MG63 (cell line): Measurements from ENCODE around the gene COL6A5. TPM values are rescaled to one million over a fixed set of nuclear protein-coding genes. Genes with fewer than 3 reads are reported as not detected.
"Not testable (repeated sequence)": the region's sequence is repeated elsewhere in the genome, so short reads cannot be mapped to it uniquely, and the experiment has no call there.

Source experiments
- DNase-seq: peaks from one replicate; pipeline ENCODE4 v3.0.0-alpha.2; 2020
- H3K27me3 ChIP-seq: fragments of 250-450 bp; sonication (Bioruptor Pico); 2 replicates; pipeline ENCODE4 v1.5.1; 2020; ENCODE audit warnings: mild to moderate bottlenecking, moderate library complexity
- H3K36me3 ChIP-seq: fragments of 250-450 bp; sonication (Bioruptor Pico); 2 replicates; pipeline ENCODE4 v1.5.1; 2020; ENCODE audit warnings: mild to moderate bottlenecking, moderate library complexity
- H3K4me3 ChIP-seq: fragments of 250-450 bp; sonication (Bioruptor Pico); 2 replicates; pipeline ENCODE4 v1.5.1; 2020; ENCODE audit warnings: mild to moderate bottlenecking, moderate library complexity
- H3K9me3 ChIP-seq: fragments of 250-450 bp; sonication (Bioruptor Pico); 2 replicates; pipeline ENCODE4 v1.5.1; 2020; ENCODE audit warnings: mild to moderate bottlenecking, moderate library complexity
- total RNA-seq: library from RNA; depleted of rRNA; stranded (reverse); fragments of >200 nt; shearing (Covaris generic); gene quantifications from 2 replicates; pipeline ENCODE4 v1.2.3, GENCODE V29; 2014; ENCODE audit warnings: low replicate concordance

The COL6A5 gene
- total RNA-seq, 1 experiment from 2014 or later = not detected

- Histone ChIP-seq H3K36me3 (no peaks in the 10 kb centered on the region), H3K4me3 (no peak overlapping the region), H3K27me3 (peaks cover 53% of the 10 kb centered on the region), H3K9me3 (no peaks in the 10 kb centered on the region)
- no peak for DNase-seq
Measured at GRCh38 chr3:130423064-130423463, 77.6 kb downstream of the COL6A5 start.

DNA sequence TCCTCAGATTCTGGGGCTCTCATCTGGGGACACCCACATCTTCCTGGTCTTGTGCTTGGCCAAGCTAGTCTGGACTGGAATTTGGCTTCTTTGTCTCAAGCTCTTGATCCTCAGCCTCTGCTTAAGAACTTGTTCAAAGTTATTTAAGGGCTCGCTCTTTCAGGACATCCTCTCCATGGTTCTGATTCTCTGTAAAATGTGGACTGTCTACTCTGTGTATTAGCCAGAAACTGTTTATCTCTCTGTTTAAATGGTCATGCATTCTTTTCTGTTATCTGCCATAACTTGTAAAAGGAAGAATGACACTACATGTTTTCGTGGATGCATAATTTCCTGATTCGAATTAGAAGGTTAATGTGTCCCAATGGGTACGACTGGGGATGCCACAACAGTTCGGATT, 79.4 kb downstream of the COL6A5 start:
- Histone ChIP-seq H3K27me3 (peaks cover 67% of the 10 kb centered on the region), H3K36me3 (no peaks in the 10 kb centered on the region), H3K4me3 (no peak overlapping the region), H3K9me3 (no peaks in the 10 kb centered on the region)
- DNase-seq = no peak

GRCh38 chr3:130425484-130425883, 80.0 kb downstream of the COL6A5 start:
- Histone ChIP-seq H3K36me3 (no peaks in the 10 kb centered on the region), H3K9me3 (no peaks in the 10 kb centered on the region), H3K27me3 (peaks cover 71% of the 10 kb centered on the region), H3K4me3 (no peak overlapping the region)
- no peak for DNase-seq

DNA sequence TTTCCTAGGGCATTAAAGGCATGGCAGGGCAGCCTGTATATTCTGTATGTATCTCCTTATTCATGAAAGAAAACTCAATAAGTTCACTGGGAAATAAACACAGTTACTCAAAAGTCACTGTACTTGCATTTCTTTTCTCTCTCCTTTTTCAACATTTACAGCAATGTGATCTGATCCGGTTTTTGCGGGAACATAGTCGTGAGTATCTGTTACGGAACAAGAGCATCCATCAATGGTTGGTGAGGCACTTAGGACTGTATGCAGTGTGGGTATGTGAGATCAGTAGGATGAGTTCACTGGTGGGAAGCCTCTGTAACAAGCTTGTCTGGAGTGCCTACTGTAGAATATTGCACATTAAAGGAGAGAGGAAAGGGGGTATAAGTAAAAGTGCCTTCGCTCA, 80.7 kb downstream of the COL6A5 start:
- Histone ChIP-seq H3K9me3 (no peaks in the 10 kb centered on the region), H3K4me3 (no peak overlapping the region), H3K36me3 (no peaks in the 10 kb centered on the region), H3K27me3 (peaks cover 72% of the 10 kb centered on the region)
- no peak for DNase-seq

- no peak for DNase-seq
- Histone ChIP-seq H3K36me3 (no peaks in the 10 kb centered on the region), H3K4me3 (no peak overlapping the region), H3K9me3 (no peaks in the 10 kb centered on the region), H3K27me3 (peaks cover 51% of the 10 kb centered on the region)
Measured at GRCh38 chr3:130428871-130429712, 83.6 kb downstream of the COL6A5 start.

DNA sequence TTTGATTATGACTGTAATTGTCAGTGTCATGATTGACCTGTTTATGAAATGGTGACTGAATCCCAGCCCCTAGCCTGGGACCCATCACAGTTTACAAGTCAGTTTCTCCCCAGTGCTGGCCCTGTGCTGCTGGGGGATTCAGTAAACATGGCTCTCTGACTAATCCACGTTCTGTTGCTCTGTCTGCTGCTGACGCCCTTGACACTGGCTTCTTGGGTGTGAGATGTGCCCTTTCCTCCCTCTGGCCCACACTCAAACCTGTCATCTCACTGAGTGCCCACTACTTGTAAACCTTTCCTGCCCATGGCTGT, 84.2 kb downstream of the COL6A5 start:
- Histone ChIP-seq H3K27me3 (peaks cover 46% of the 10 kb centered on the region), H3K4me3 (no peak overlapping the region), H3K9me3 (no peaks in the 10 kb centered on the region), H3K36me3 (no peaks in the 10 kb centered on the region)
- no peak for DNase-seq

- Histone ChIP-seq H3K36me3 (no peaks in the 10 kb centered on the region), H3K9me3 (no peaks in the 10 kb centered on the region), H3K4me3 (no peak overlapping the region), H3K27me3 (peaks cover 44% of the 10 kb centered on the region)
- no peak for DNase-seq
Measured at GRCh38 chr3:130430266-130430665, 84.8 kb downstream of the COL6A5 start.

- H3K4me3 ChIP-seq, DNase-seq, H3K9me3 ChIP-seq, H3K36me3 ChIP-seq: not testable (repeated sequence)
- H3K27me3 ChIP-seq = peaks cover 38% of the 10 kb centered on the region
Measured at GRCh38 chr3:130432086-130432485, 86.6 kb downstream of the COL6A5 start.

DNA sequence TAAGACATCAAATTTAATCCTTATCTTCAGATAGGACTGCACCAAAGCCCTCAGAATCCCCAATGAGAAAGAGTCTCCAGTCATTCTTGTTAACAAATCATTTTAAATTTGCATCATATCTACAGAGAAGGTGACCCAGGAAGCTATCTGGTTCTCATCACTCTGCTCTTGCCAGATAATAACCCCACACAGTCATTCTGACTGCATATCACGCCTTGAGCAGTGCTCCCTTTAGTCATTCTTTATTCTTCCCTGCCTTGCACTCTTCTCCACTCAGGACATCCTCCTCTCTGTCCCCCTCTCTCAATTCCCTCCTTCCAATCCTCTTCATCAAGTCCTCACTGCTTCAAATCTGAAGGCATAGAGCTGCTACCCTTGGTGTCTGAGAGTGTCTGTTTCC, 87.8 kb downstream of the COL6A5 start:
- H3K27me3 ChIP-seq = peaks cover 25% of the 10 kb centered on the region
- no peak for DNase-seq
- no peak overlapping the region for H3K4me3 ChIP-seq
- H3K36me3 ChIP-seq = no peaks in the 10 kb centered on the region
- no peaks in the 10 kb centered on the region for H3K9me3 ChIP-seq

DNA sequence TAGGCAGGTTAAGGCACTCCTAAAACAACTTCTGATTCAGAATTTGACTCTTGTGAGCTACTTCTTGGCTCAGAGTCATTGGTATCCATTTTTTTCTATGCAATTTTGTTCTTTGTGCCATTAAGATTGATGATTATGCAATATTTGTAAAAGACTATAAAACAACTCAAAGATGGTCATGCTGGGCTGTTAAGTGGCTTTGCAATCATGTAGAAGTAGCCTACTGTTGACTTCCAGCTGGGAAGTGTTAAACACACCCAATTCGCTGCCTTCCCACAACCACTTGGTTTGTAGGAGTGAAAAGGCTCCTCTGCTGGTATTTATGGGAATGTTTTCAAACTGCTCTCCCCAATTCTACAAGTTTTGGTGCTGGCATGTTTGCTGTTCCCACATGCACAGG, 96.8 kb downstream of the COL6A5 start:
- DNase-seq = no peak
- no peaks in the 10 kb centered on the region for H3K9me3 ChIP-seq
- H3K27me3 ChIP-seq = peaks cover 2% of the 10 kb centered on the region
- no peak overlapping the region for H3K4me3 ChIP-seq
- no peaks in the 10 kb centered on the region for H3K36me3 ChIP-seq

GRCh38 chr3:130446840-130447239, 101.4 kb downstream of the COL6A5 start:
- H3K36me3 ChIP-seq, DNase-seq, H3K9me3 ChIP-seq, H3K4me3 ChIP-seq, H3K27me3 ChIP-seq: not testable (repeated sequence)

DNA sequence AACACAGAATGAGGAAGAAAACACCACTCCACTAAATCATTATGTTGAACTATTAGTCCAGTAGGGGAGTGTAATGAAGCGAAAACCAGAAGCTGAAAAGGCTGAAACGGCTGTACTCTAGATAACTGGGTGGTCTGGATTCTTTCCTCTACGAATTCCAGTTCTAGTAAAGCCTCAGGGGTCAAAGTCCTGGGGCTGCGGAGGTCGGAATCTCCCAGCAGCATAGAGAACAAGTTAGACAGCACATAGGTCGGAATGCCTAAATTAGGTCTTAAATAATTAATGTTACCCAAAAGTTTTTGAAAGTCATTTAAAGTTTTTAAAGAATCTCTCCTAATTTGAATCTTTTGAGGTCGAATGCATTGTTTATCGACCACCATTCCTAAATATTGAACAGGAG, 102.7 kb downstream of the COL6A5 start:
- DNase-seq, H3K9me3 ChIP-seq, H3K4me3 ChIP-seq, H3K36me3 ChIP-seq, H3K27me3 ChIP-seq: not testable (repeated sequence)

- DNase-seq = no peak
Measured at GRCh38 chr3:130456540-130456939, 111.1 kb downstream of the COL6A5 start.

DNA sequence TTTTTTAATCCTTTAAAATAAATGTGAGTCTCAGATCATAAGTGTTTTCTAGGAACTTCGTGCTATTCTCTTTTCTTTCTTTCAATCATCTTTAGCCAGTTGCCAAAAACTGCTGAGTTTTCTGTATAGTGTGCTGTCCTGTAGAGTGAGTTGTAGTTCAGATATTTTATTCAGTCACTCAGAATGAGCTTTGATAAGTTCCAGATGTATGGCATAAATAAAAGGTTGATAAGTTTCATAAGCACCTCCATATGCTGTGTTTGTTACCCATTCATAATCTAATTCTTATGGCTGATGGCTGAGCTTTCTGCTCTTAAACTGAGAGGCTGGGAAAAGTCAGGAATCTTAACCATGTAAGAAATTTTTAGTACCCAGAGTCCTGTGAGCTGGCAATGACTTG, 112.2 kb downstream of the COL6A5 start:
- no peaks in the 10 kb centered on the region for H3K9me3 ChIP-seq
- H3K27me3 ChIP-seq = peaks cover 22% of the 10 kb centered on the region
- DNase-seq = no peak
- no peaks in the 10 kb centered on the region for H3K36me3 ChIP-seq
- H3K4me3 ChIP-seq = no peak overlapping the region

More at GRCh38 chr3:130456540-130456939, 111.1 kb downstream of the COL6A5 start:
- Histone ChIP-seq H3K9me3 (no peaks in the 10 kb centered on the region), H3K27me3 (peaks cover 22% of the 10 kb centered on the region), H3K4me3 (no peak overlapping the region), H3K36me3 (no peaks in the 10 kb centered on the region)

DNA sequence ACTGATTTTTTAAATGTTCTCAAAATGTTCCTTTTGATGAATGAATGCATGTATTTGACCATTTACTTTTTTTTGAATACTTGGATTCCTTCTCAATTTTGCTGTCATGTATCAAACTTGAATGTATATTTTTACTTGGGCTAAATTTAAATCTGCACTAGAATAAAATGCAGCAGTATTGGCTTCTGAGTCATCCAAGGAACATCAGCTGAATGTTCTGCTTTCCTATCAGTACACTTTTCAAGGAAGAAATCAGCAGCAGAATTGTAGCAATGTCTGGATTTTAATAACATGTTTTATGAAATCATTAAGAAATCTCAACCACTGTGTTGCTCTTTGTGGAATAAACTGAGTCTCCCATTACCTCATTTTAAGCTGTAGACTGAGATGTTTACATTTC, 114.5 kb downstream of the COL6A5 start:
- DNase-seq = no peak
- H3K9me3 ChIP-seq = no peaks in the 10 kb centered on the region
- H3K4me3 ChIP-seq = no peak overlapping the region
- no peaks in the 10 kb centered on the region for H3K36me3 ChIP-seq
- H3K27me3 ChIP-seq = peaks cover 22% of the 10 kb centered on the region

DNA sequence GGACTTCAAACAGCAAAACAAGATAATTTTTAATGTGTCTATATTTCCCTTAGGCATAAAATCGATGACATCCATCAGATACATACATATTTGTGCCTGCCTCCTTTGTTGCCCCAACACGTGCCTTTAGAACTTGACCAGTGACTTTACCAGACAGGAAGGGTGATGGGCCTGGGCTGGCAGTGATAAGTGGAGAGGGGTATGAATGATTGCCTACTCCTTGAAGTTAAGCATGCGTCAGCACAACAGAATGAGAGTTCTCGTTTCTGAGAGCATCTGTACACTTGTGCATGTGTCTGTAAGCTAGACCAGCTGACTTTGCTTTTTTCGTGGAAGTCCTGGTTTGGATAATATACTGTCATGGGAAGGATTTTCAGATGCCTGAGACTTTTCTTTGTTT, 116.6 kb downstream of the COL6A5 start:
- H3K9me3 ChIP-seq = no peaks in the 10 kb centered on the region
- H3K36me3 ChIP-seq = no peaks in the 10 kb centered on the region
- H3K4me3 ChIP-seq = no peak overlapping the region
- no peak for DNase-seq
- peaks cover 17% of the 10 kb centered on the region for H3K27me3 ChIP-seq

DNA sequence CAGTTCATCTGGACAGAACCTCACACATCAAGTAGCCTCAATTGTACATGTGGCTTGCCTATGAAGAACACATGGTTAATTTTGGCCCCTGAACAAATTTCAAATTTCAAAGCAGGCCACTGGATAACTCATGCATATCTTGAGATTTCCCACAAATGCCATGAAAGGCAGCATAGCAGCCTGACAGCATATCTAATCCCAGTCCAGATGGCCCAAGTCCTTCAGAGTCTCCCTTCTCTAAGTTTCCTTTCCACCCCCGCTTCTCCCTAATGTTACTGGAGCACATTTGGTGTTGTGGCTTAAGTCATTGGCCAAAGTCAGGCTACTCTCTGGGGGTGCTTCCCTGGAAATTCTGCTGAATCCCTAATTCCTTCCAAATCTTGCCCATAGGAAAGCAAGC, 117.7 kb downstream of the COL6A5 start:
- DNase-seq = no peak
- Histone ChIP-seq H3K27me3 (peaks cover 12% of the 10 kb centered on the region), H3K4me3 (no peak overlapping the region), H3K9me3 (no peaks in the 10 kb centered on the region), H3K36me3 (no peaks in the 10 kb centered on the region)

DNA sequence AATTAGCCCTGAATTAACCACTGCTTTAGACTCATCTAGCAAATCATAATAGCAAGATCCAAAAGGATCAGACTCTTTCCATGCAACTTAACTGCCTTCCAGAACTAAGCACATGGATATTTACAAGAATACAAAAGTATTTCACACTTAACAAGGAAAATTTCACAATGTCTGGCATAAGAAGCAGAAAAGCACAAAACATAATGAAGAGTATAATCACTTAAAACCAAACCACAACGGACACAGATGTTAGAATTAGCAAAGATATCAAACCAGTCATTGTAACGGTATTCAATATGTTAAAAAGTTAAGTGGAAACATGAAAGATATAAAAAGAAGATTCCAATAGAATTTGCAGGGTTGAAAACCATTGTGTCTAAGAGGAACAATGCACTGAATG, 120.0 kb downstream of the COL6A5 start:
- no peaks in the 10 kb centered on the region for H3K9me3 ChIP-seq
- H3K4me3 ChIP-seq = no peak overlapping the region
- H3K27me3 ChIP-seq = peaks cover 10% of the 10 kb centered on the region
- H3K36me3 ChIP-seq = no peaks in the 10 kb centered on the region
- DNase-seq = no peak
